Adrenal gland (tissue), 5 donors: Measurements from ENCODE around the gene INPPL1.
"Not testable (repeated sequence)": the region's sequence is repeated elsewhere in the genome, so short reads cannot be mapped to it uniquely, and the experiment has no call there.

Experiments
- CTCF ChIP-seq, 6 experiments: fragments of 450-650 bp in 4 of 6; fragments of 200-600 bp in 2 of 6; sonication (generic) in 1 of 6; IDR thresholded peaks; 1 replicate in 5 of 6; 2 replicates in 1 of 6; pipeline versions ENCODE4 v1.5.1 to v1.8.0; 2016 to 2021; ENCODE audit warnings: antibody characterized with exemption in 6 of 6, mild to moderate bottlenecking in 2 of 6, moderate library complexity in 1 of 6
- POLR2A ChIP-seq, 2 donors: fragments of 450-650 bp; IDR thresholded peaks; one replicate each; pipeline ENCODE4 v1.6.1; 2017; ENCODE audit warnings: antibody characterized with exemption in 2 of 2, mild to moderate bottlenecking in 2 of 2, moderate library complexity in 1 of 2
- donor health status: DM: no; HTN: no; CAD: no.

GRCh38 chr11:72180892-72181552, 43.5 kb upstream of the INPPL1 start:
- TF ChIP-seq CTCF, POLR2A (IDR thresholded peaks at IDR 0.05): not testable (repeated sequence)
